Femur (tissue), 1 donor: ENCODE results near the gene OR4C6.

ENCODE experiments used
- DNase-seq: peaks from one replicate; pipeline ENCODE4 v3.0.0-alpha.2; 2017

OR4C6 gene

DNA sequence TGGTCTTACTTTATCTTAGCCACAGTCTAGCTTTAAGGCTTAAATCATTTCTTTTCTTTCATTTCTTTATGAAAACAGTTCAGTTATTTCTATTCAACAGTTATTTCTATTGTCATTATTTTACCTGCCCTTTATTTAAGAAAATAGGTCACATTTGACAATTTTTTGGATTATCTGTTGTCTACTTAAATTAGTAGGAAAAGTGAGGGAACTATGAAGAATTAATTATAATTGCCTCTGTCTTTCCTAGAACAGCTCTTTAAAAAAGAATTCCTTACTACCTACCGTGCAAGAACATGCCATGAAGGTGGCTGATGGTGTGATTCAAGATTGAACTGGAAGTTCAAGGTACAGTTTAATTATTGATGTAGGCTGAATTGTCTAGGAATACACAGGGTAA is at the start of gene OR4C6:
Gene OR4C6 (plus strand): TSS at position 301 of the 400 bp plus-strand sequence. CDS start 2,966 bp downstream, outside the sequence.
- no peak for DNase-seq

DNA sequence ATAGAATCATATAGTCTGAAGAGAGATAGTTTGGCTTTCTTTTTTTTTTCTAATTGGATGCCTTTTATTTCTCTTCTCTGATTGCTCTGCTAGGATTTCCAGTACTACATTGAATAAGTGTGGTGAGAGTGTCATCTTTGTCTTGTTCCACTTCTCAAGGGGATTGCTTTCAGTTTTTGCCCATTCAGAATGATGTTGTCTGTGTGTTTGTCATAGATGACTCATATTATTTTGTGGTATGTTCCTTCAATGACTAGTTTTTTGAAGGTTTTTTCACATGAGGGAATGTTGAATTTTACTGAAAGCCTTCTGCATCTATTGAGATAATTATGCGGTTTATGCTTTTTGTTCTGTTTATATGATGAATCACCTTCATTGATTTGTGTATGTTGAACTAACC is 37.5 kb upstream of the OR4C6 start:
- no peak for DNase-seq

DNA sequence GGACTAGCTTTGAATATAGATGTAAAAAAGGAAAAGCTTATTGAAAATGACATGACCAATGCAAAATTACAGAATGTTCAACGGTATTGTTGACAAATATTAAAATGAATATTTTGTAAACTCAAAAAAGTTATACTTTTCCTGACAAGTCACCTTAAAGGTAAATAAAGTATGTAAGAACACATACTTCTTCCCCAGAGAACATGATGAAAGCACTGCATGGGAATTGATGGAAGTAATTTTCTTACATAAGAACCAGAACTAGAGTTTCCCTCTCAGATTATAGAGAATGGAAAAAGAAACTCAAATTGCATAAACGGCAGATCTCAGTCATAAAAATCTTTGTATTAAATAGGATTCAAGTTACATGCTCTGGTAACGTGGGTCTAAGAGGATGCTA is 27.2 kb upstream of the OR4C6 start, which contains the start of gene OR4P4:
Gene OR4P4 (plus strand): TSS at position 301 of the 400 bp plus-strand sequence.
- DNase-seq, result no peak

DNA sequence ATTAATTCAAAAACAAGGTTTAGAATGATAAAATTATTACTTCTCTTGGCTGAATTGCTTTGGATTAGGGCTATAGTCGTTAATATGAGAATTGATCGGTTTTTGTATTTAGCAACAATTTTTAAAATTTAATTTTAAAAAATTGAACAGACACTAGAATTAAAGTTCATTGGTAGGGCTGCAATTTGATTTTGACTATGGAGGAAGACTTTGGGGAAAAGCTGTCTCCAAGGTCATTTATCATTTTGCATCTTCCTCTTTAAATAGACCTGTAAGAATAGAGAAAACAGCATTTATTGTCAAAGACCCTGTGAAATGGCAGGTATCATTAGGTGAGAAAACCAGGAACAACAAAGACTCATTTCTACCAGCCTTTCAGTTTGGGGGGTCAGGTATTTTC is 14.0 kb upstream of the OR4C6 start, which contains the start of gene OR4S2:
Gene OR4S2 (plus strand): TSS at position 301 of the 400 bp plus-strand sequence. CDS start 2,577 bp downstream, outside the sequence.
- DNase-seq, result no peak

DNA sequence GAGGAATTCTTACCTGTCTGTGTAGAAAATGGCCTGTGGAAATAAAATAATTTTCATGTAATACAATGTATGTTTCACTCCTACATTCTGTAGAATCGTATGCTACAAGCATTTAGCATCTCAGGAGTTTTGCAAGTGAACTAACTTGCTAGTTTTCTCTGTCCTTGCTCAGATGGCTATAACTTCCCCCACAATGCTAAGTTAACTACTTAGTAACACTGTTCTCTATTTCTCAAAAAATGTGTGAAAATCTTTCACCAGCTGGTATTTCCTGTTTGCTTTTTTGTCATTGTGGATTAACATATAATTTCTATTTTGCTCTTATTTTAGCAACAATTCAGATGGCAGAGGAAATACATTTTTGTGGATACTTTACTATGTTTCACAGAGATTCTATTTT is 9.4 kb upstream of the OR4C6 start:
- no peak for DNase-seq

DNA sequence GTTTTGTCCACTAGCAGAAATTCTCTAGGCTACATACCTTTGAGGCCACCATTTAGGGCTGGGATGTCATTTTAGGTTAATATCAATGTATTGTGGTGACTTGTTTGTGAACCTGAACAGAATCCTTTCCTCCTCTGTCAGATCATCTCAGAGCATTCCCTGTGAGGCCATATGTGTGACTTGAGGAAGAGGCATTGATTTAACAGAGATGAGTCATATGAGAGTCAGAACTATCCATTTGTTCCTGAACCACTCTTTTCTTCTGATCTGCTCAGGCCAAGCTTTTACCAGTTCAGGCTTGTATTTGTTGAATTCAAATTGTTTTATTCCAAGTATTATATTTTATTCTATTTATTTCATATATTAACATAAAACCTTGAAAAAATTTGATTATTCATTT is 6.9 kb upstream of the OR4C6 start:
- no peak for DNase-seq

DNA sequence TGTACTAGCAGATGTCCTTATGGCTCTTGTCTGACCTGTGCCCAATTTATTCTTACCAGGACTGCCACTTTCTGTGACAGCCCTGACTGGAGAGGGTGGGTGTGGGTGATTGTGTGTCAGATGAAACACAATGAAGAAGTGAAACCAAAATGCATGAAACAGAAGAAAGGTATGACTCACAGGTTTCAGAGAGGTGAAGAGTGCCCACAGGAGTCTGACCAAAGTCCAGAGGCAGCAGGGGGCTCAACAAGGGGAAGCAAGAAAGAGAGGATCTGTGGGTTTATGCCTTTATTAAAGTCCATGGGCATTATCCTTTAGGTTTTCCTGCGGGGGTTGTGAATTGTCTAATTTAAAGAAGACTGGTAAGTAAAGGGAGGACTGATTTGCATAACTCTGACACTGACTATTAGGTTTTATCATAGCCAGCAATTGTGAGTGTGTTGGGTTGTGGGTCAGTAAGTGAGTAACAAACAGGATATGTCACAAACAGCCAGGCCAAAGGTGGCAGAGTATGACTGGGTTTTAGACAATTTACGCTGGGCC is 3.9 kb upstream of the OR4C6 start:
- no peak for DNase-seq

DNA sequence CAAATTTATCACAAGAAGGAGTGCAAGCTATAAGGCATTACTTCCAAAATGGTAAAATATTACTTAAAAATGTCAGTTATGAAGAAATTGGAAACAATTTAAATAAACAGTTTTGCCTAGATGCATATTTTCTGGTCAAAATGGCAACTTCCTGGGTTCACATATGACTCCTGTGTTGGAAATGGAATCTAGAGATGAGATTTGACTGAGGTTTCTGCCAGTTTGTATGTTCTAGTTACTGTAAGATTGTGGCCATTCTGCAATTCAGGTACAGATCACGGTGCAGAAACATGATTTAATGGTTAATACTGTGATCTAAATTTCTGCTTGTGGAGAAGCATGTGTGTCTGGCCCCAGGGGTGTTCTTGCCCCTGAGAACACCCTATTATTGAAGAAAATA is 3.4 kb upstream of the OR4C6 start:
- no peak for DNase-seq

DNA sequence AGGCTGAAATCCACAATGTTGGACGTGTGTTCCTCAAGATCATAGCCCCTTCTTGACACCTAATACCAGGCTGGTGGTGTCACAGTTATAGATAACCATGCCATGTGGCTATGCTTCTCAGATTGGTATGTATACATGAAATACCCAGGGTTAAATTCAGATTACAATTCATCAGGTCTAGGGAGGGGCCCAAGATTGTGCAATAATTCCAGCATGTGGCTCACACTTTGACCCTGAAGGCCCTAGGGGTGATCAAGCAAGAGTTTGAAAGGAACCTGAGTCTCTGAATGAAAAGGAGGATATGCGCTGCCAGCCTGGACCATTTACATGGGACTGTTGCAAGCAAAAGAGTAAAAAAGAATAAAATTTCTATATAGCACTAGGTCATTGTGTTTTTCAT is 7.4 kb downstream of the OR4C6 start:
- no peak for DNase-seq

DNA sequence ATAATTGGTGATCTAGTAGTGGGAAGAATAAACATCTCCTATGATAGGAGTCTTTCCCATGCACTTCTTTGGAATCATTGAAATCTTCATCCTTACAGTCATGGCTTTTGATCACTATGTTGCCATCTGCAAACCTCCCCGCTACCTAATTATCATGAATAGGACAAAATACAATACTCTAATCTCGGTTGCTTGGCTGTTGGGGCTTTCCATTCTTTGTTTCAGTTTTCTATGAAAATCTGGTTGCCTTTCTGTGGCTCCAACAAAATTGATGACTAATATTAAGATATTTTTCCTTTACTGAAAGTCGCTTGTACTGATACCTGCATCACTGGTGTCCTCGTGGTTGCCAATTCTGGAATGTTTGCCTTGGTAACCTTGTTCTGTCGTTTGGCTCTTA is 11.9 kb downstream of the OR4C6 start:
- DNase-seq, result no peak

DNA sequence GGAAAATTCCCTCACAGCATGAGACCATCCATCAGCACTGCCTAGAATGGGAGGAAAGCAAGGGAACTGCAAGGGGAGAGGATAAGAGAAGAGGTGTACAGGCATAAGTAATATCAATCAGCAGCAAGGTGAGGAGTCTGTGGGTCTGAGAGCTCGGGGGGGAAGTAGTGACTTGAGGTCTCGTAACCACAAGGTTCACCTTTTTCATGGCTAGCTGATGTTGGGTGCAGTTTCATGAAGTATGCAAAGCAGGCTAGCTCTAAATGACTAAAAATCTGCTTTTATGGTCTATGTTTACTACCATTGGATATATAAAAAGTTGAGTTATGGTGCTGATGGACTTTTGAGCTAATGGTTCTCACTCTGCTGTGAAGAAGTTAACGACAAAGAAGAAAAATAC is 35.8 kb downstream of the OR4C6 start:
- no peak for DNase-seq

DNA sequence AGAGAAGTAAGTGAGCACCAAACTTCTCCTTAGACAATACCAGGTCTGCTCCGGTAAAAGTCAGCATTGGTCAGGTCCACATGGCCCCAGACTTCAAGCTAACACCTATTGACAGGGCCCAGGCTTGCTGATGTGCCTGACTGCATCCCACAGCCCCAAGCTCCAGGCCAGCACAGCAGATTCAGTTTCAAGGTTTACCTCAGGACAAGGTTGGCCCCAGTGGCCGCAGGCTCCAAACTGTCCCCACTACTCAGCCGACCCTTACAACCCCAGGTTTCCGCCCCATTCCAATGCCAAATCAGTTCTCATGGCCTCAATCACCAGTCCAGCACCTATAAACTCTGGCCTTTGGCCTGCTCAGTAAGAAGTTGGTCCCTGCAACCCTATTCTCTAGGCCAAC is 39.4 kb downstream of the OR4C6 start:
- DNase-seq, result no peak

DNA sequence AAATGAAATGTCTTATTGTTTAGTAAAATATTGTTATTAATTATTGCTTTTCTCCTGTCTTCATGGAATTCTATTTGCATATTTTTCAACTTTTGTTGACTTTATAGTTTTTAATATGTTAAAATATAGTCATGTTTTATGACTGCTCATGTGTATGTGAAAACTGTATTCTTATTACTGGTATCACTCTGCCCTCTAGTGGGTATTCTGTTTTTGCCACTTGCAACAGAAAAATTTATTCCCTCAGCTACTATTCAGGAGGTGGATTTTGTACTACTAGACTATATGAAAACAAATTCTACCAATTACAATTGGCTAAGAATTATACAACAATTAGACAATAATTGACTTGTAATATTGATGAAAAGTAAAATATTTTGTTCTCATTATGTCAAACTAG is 45.0 kb downstream of the OR4C6 start:
- DNase-seq, result no peak

DNA sequence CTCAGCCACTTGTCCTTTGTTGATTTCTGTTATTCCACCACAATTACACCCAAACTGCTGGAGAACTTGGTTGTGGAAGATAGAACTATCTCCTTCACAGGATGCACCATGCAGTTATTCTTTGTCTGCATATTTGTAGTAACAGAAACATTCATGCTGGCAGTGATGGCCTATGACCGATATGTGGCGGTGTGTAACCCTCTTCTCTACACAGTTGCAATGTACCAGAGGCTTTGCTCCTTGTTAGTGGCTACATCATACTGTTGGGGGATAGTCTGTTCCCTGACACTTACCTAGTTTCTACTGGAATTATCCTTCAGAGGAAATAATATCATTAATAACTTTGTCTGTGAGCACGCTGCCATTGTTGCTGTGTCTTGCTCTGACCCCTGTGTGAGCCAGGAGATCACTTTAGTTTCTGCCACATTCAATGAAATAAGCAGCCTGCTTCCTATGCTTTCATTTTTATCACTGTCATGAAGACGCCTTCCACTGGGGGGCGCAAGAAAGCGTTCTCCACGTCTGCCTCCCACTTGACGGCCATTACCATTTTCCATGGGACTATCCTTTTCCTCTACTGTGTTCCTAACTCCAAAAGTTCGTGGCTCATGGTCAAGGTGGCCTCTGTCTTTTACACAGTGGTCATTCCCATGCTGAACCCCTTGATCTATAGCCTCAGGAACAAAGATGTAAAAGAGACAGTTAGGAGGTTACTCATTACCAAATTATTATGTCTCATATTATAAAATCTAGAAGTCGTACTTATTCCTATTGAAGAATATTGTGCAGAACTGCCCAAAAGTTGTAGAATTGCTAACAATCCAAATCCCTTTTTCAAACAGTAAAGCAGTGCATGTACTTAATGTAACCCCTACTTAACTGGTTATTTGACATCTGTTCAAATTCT is 53.2 kb downstream of the OR4C6 start:
- DNase-seq, result no peak
